ENCODE data around the gene IL1B.

DNA sequence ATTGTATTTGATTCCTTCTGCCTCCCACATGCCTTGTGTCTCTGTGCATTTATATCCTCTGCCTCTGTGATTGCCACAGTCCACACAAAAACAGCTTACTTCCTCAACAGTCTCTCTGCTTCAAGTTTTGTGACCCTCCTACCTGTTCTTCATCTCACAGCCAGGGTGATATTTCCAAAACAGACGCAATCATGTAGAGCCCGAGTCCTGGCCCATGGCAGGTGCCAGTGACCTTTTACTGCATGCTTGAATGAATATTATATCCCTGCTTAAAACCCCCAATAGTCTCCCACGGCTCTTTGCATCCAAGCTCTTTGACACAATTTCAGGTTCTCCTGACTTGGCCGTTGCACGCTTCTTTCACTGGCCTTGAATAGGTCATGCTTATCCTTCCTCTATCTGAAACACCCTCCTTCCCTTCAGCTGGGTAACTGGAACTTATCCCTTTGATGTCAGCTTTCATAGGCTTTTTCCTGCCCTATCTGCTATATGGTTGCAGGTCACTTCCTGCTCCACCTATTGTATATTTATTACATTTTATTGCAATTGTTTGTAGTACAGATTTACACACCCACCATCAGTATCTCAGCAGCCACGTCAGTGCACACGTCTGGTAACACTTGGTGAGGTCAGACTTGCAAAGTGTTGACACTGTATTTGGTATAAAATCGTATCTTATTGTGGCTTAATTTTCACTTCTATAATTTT lies 29.7 kb upstream of the IL1B start:
- no peak for TF ChIP-seq POLR2A (IDR thresholded peaks at IDR 0.05)
- TF ChIP-seq, protein P1, sequence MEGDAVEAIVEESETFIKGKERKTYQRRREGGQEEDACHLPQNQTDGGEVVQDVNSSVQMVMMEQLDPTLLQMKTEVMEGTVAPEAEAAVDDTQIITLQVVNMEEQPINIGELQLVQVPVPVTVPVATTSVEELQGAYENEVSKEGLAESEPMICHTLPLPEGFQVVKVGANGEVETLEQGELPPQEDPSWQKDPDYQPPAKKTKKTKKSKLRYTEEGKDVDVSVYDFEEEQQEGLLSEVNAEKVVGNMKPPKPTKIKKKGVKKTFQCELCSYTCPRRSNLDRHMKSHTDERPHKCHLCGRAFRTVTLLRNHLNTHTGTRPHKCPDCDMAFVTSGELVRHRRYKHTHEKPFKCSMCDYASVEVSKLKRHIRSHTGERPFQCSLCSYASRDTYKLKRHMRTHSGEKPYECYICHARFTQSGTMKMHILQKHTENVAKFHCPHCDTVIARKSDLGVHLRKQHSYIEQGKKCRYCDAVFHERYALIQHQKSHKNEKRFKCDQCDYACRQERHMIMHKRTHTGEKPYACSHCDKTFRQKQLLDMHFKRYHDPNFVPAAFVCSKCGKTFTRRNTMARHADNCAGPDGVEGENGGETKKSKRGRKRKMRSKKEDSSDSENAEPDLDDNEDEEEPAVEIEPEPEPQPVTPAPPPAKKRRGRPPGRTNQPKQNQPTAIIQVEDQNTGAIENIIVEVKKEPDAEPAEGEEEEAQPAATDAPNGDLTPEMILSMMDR (IDR thresholded peaks at IDR 0.05) = no peak

All from tibial nerve (tissue), 3 donors.